Measurements from ENCODE around the gene COX6B2. TPM values are rescaled to one million over a fixed set of nuclear protein-coding genes. Genes with fewer than 3 reads are reported as not detected.
A peak's percentile ranks its signal among the peaks of the same experiment; 100 is the strongest.

The COX6B2 gene
- total RNA-seq, 2 experiments from 2014 or later: not detected

- Histone ChIP-seq H3K36me3 (ENCODE audit: insufficient read depth, low read length) (peaks cover 35% of the 10 kb centered on the region), H3K9me3 (ENCODE audit: low read length) (no peaks in the 10 kb centered on the region), H3K4me3 (ENCODE audit: low read depth, low read length, poor library complexity, severe bottlenecking) (no peak overlapping the region), H2AFZ (ENCODE audit: low read length) (no peak overlapping the region), H3K4me2 (ENCODE audit: low read length) (no peak overlapping the region), H3K27ac (ENCODE audit: low read depth, low read length, poor library complexity, severe bottlenecking) (no peak overlapping the region), H3K9me2 (ENCODE audit: insufficient read depth, low read length) (no peaks in the 10 kb centered on the region), H3K79me2 (ENCODE audit: insufficient read depth, low read depth, low read length) (peaks cover 9% of the 10 kb centered on the region), H4K20me1 (ENCODE audit: insufficient read depth, low read length) (peaks cover 6% of the 10 kb centered on the region), H3K4me1 (ENCODE audit: insufficient read depth, low read length, poor library complexity, severe bottlenecking) (peaks cover 18% of the 10 kb centered on the region)
- no peak for DNase-seq (ENCODE audit: low spot score)
- TF ChIP-seq EZH2phosphoT487 (IDR thresholded peaks at IDR 0.05; ENCODE audit: borderline replicate concordance, low read depth, low read length) (no peak), CTCF (conservative IDR thresholded peaks at IDR 0.05; ENCODE audit: low read length) (no peak)
- ChIA-PET POLR2A (interaction anchor here (0.7 kb wide), 1 partner anchor 138 kb away, joined by 3 read pairs; no protein-coding TSS in a partner anchor), CTCF (ENCODE audit: unreplicated experiment) (no interaction called here)
- no TSS peak for BruUV-seq (replicated peaks)
- intact Hi-C loops (cut with micrococcal nuclease; ENCODE audit: unreplicated experiment): no loop called here
Observed at GRCh38 chr19:55392820-55393761, 38.6 kb upstream of the COX6B2 start.

- no peak overlapping the region for H2AFZ ChIP-seq (ENCODE audit: low read length)
- no peaks in the 10 kb centered on the region for H3K9me3 ChIP-seq (ENCODE audit: low read length)
- no peaks in the 10 kb centered on the region for H3K9me2 ChIP-seq (ENCODE audit: insufficient read depth, low read length)
- peaks cover 46% of the 10 kb centered on the region for H3K36me3 ChIP-seq (ENCODE audit: insufficient read depth, low read length)
- no TSS peak for BruUV-seq (replicated peaks)
- H3K27ac ChIP-seq (ENCODE audit: low read depth, low read length, poor library complexity, severe bottlenecking): peak overlapping the region; percentile 1
- ChIA-PET CTCF (ENCODE audit: unreplicated experiment) (no interaction called here), POLR2A (interaction anchor here (0.9 kb wide), 1 partner anchor 10 kb away, joined by 3 read pairs; no protein-coding TSS in a partner anchor)
- H3K4me2 ChIP-seq (ENCODE audit: low read length): no peak overlapping the region
- H3K4me3 ChIP-seq (ENCODE audit: low read depth, low read length, poor library complexity, severe bottlenecking): no peak overlapping the region
- peaks cover 30% of the 10 kb centered on the region for H3K4me1 ChIP-seq (ENCODE audit: insufficient read depth, low read length, poor library complexity, severe bottlenecking)
- H3K79me2 ChIP-seq (ENCODE audit: insufficient read depth, low read depth, low read length): peaks cover 20% of the 10 kb centered on the region
- intact Hi-C loops (cut with micrococcal nuclease; ENCODE audit: unreplicated experiment): no loop called here
- H4K20me1 ChIP-seq (ENCODE audit: insufficient read depth, low read length): peaks cover 18% of the 10 kb centered on the region
- no peak for TF ChIP-seq EZH2phosphoT487 (IDR thresholded peaks at IDR 0.05; ENCODE audit: borderline replicate concordance, low read depth, low read length)
- no peak for TF ChIP-seq CTCF (conservative IDR thresholded peaks at IDR 0.05; ENCODE audit: low read length)
- no peak for DNase-seq (ENCODE audit: low spot score)
Observed at GRCh38 chr19:55391702-55392615, 37.4 kb upstream of the COX6B2 start.

Data from OCI-LY7 (cell line).